Lower leg skin (tissue), 3 donors: Measurements from ENCODE around the gene PTPRQ.

ENCODE experiments used
- POLR2A ChIP-seq, 2 donors: fragments of 450-650 bp; IDR thresholded peaks; one replicate each; pipeline ENCODE4 v1.6.1; 2016 to 2017; ENCODE audit warnings: antibody characterized with exemption in 2 of 2, mild to moderate bottlenecking in 1 of 2, moderate library complexity in 1 of 2
- TF ChIP-seq, protein P1 (sequence below), 3 donors: fragments of 450-650 bp; IDR thresholded peaks; one replicate each; pipeline ENCODE4 v1.5.1; 2016; ENCODE audit warnings: antibody characterized with exemption in 3 of 3, mild to moderate bottlenecking in 3 of 3, moderate library complexity in 2 of 3

DNA sequence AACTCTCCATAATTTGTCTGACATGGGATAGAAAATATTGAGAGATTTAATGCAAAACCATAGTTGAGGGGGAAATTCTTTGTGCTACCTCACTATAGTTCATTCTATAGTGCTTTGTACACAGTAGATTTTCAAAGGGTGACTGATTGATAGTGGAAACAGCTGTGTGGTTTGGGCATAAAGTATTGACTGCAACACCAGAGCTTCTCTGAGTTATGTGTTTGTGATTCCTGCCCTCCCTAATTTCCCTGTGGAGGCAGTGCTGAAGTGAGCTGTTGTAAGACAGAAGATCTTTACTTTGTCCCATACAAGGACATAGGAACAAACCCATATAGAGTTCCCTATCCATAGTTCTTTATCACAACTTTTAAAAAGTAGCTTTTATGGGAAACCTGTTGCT lies 47.1 kb downstream of the PTPRQ start:
- TF ChIP-seq POLR2A (IDR thresholded peaks at IDR 0.05), result no peak
- TF ChIP-seq, protein P1, sequence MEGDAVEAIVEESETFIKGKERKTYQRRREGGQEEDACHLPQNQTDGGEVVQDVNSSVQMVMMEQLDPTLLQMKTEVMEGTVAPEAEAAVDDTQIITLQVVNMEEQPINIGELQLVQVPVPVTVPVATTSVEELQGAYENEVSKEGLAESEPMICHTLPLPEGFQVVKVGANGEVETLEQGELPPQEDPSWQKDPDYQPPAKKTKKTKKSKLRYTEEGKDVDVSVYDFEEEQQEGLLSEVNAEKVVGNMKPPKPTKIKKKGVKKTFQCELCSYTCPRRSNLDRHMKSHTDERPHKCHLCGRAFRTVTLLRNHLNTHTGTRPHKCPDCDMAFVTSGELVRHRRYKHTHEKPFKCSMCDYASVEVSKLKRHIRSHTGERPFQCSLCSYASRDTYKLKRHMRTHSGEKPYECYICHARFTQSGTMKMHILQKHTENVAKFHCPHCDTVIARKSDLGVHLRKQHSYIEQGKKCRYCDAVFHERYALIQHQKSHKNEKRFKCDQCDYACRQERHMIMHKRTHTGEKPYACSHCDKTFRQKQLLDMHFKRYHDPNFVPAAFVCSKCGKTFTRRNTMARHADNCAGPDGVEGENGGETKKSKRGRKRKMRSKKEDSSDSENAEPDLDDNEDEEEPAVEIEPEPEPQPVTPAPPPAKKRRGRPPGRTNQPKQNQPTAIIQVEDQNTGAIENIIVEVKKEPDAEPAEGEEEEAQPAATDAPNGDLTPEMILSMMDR (IDR thresholded peaks at IDR 0.05), result no peak
